LNCAP (cell line): ENCODE results near the gene ACVR1.

Source experiments
- TF ChIP-seq, protein P1 (sequence below): fragments of 450-650 bp; IDR thresholded peaks from 2 replicates; pipeline ENCODE4 v1.5.1; 2017; ENCODE audit warnings: mild to moderate bottlenecking

ACVR1 gene

DNA sequence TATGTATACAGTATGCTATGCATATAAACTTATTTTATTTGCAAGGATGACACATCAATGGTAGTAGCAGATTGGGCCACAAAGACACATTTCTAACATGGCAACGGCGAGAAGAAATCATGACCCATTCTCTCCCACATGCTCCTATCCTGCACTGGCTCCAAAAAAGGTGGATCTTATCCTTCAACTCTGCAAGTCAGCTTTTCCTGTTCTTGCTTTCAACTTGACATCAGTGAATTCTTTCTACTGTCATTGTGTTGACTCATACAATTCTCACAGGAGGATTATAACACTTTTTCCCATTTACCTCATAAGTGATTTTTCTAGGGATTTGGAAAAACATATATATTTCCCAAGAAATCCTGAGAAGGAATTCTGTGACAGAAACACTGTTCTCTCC is 53.1 kb downstream of the ACVR1 start:
- TF ChIP-seq, protein P1, sequence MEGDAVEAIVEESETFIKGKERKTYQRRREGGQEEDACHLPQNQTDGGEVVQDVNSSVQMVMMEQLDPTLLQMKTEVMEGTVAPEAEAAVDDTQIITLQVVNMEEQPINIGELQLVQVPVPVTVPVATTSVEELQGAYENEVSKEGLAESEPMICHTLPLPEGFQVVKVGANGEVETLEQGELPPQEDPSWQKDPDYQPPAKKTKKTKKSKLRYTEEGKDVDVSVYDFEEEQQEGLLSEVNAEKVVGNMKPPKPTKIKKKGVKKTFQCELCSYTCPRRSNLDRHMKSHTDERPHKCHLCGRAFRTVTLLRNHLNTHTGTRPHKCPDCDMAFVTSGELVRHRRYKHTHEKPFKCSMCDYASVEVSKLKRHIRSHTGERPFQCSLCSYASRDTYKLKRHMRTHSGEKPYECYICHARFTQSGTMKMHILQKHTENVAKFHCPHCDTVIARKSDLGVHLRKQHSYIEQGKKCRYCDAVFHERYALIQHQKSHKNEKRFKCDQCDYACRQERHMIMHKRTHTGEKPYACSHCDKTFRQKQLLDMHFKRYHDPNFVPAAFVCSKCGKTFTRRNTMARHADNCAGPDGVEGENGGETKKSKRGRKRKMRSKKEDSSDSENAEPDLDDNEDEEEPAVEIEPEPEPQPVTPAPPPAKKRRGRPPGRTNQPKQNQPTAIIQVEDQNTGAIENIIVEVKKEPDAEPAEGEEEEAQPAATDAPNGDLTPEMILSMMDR, result no peak

DNA sequence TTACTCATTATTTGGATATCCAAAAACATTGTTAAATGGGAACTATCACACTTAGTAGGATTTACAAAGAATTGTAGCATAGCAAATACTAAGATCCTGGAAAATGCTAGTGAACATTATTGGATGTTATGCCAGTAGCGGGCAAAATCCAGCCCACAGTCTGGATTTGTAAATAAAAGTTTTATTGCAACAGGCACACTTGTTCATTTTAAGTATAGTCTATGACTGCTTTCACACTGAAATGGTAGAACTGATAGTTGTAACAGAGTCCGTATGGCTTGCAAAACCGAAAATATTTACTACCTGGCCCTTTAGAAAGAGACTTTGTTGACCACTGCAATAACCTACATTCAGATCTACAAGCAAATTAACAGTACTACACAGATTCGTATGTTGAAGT is 53.6 kb downstream of the ACVR1 start:
- TF ChIP-seq, protein P1, result no peak

DNA sequence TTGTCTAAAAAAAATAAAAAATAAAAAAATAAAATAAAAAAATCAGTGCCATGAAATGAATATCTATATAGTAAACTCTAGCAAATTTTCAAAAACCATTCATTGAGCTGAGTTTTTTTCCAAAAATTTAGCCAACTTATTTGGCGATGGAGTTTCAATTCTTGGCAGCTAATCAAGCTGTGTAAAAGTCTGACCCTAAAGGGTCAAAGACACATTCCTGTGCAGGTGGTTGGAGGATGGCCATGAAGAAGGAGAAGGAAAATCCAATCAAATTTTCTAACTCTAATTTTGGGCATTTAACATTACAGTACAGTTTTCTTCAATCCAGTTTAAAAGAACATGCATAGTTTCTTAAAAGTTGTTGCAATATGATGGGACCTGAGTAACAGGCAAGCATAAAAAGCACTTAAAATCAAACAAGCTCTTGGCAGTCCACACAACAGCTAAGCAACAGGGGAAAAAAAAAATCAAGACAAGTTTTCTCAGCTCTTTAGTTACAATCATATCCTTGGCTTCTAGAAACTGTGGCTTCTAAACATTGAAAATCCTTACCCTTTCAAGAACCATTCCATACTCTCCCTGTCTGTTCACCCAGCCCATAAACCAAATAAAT is 54.5 kb downstream of the ACVR1 start:
- TF ChIP-seq, protein P1, result no peak

DNA sequence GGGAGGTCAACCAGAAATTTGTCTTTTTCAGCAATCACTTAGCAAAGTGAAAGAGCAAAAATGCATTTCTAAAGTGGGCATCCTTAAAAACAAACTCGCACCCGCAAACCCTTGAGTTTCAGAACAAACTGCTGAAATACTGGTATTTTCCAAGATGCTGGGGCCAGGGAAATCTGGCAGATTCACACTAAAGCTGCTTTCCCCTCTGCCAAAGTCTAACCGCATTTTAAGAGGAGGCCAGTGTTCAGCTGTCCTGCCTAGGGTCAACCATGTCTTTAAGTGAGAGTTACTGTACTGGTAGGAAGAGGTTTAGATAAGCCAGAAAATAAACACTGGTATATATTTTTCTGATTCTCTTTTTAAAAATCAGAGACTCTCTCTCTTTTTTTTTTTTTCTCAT is 55.9 kb downstream of the ACVR1 start:
- TF ChIP-seq, protein P1, result no peak

DNA sequence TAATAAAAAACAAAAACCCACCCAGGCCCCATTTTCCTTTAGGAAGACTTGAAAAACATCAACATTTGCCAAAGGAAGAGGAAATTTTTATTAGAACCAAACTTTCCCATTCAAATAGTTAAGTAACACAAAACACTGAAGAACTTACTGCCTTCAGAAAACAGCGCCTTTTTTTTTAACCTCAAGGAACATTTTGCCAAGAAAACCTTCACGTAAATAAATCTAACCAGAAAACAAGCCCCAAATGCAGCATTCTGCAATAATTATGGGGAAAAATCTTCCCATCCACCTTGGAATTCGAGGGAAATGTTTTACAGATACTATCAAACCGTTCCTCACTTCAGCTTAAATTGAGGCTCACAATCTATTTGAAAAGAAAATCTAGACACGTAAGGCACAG is 56.4 kb downstream of the ACVR1 start:
- TF ChIP-seq, protein P1, result no peak

DNA sequence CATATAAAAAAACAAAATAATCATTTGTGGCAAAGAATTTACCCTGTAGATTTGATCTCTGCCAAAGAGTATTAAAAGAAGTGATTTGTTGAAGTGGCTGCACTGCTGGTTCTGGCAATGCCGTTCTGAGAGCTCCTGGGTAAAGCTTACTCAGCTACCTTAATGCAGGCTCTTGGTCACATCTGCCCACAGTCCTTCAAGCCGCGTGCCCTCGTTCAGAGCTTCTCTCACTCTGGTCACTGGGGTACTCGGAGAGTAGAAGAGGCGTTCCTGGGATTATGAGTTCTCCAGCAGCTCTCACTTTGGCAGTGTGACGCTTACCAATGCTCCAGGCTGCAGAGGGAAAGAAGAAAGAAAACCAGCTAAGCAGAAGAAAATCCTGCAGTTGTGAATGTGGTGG is 57.9 kb downstream of the ACVR1 start:
- TF ChIP-seq, protein P1, result no peak

DNA sequence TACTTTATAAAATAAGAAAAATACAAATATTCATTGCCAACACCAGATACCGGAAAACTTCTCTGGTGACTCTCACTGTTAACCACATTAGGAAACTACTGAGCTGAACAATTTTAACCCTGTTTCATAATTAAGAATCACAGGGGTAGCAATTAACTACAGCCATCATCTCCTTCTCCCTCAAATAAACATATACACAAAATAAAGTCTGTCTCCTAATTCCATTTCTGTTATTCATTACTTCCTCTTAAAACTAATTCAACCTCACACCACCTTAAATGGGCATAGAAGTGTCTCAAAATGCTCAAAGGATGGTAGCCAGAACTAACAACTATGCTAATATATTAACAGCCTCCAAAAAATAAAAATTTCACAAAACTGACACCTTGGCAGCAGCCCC is 60.7 kb downstream of the ACVR1 start:
- TF ChIP-seq, protein P1, result no peak

DNA sequence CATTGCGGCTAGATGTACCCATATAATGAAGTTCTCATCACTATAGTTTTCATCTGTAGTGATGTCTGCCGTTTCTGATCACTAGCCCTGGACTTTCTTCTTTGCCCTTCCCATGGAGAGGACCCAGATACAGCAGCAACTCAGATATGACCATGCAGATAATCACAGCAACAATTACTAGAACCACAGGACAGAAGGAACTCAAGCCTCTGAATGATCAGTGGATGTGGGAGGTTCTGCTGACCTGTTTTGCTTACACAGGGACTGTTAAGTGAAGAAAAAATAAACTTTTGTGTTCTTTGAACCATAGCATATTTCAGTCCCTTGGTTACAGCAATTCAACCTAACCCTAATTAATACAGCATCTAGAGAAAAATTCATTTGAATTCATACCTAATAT is 62.7 kb downstream of the ACVR1 start:
- TF ChIP-seq, protein P1, result no peak
